Body of pancreas (tissue), 4 donors: ENCODE results near the gene PBX3.

Source experiments
- CTCF ChIP-seq, 7 experiments: fragments of 450-650 bp in 4 of 7; fragments of 200-600 bp in 3 of 7; sonication (generic) in 3 of 7; IDR thresholded peaks; one replicate each; pipeline ENCODE4 v1.5.1; 2016 to 2019; ENCODE audit warnings: antibody characterized with exemption in 7 of 7
- POLR2A ChIP-seq, 3 donors: fragments of 450-650 bp; IDR thresholded peaks; one replicate each; pipeline ENCODE4 v1.6.1; 2016; ENCODE audit warnings: antibody characterized with exemption in 3 of 3, mild to moderate bottlenecking in 2 of 3

DNA sequence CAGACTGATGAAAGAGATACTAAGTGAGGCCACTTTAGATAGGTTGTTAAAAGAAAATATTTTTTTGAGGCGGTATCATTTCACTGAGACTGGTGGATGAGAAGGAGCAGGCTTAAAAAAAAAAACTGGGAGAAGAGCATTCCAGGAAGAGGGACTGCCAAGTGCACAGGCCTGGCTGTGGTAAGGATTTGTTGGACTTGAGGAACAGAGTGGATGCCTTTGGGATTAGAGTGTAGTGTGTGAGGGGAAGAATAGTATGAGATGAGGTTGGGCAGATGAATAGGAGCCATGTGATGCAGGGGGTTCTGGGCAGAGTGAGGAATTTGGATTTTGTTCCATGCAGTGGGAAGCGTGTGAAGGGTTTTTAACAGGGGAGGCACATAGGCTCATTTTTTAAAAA is 57.9 kb downstream of the PBX3 start:
- TF ChIP-seq CTCF (IDR thresholded peaks at IDR 0.05) (no peak), POLR2A (IDR thresholded peaks at IDR 0.05) (no peak)
